ENCODE measurements around the gene WFS1. TPM values are rescaled to one million over a fixed set of nuclear protein-coding genes. Genes with fewer than 3 reads are reported as not detected.

WFS1 gene
- total RNA-seq, 1 donor from 2014 or later, result 29.2 TPM

DNA sequence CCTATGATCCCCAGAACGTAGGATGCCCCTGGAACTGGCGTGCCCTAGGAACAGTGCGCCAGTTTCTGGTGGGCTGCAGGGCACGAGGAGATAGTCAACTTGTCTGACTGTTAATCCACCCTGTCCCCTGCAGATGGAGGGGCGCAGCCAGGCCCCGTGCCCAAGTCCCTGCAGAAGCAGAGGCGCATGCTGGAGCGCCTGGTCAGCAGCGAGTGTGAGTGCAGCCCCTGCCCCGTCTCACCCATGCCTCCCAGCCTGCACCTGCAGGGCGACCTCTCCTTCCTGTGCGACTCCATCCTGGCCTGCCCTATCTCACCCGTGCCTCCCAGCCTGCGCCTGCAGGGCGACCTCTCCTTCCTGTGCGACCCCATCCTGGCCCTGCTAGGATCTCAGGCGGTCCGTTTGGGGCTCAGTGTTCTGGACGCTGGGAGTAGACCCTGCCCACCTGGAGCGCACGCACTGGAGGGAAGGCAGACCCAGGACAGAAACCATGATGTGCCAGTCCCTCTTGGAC is 22.2 kb downstream of the WFS1 start:
- no peak overlapping the region for H3K4me3 Mint-ChIP-seq (ENCODE audit: unreplicated experiment)
- no peaks in the 10 kb centered on the region for H3K27me3 Mint-ChIP-seq (ENCODE audit: unreplicated experiment)
- H3K27ac Mint-ChIP-seq (ENCODE audit: unreplicated experiment), result no peak overlapping the region
- peaks cover 38% of the 10 kb centered on the region for H3K36me3 Mint-ChIP-seq (ENCODE audit: unreplicated experiment)
- no peaks in the 10 kb centered on the region for H3K9me3 Mint-ChIP-seq (ENCODE audit: unreplicated experiment)
- no peak for DNase-seq (ENCODE audit: extremely low spot score, unreplicated experiment)
- TF ChIP-seq, protein P1, sequence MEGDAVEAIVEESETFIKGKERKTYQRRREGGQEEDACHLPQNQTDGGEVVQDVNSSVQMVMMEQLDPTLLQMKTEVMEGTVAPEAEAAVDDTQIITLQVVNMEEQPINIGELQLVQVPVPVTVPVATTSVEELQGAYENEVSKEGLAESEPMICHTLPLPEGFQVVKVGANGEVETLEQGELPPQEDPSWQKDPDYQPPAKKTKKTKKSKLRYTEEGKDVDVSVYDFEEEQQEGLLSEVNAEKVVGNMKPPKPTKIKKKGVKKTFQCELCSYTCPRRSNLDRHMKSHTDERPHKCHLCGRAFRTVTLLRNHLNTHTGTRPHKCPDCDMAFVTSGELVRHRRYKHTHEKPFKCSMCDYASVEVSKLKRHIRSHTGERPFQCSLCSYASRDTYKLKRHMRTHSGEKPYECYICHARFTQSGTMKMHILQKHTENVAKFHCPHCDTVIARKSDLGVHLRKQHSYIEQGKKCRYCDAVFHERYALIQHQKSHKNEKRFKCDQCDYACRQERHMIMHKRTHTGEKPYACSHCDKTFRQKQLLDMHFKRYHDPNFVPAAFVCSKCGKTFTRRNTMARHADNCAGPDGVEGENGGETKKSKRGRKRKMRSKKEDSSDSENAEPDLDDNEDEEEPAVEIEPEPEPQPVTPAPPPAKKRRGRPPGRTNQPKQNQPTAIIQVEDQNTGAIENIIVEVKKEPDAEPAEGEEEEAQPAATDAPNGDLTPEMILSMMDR (IDR thresholded peaks at IDR 0.05), result no peak
- no peaks in the 10 kb centered on the region for H3K4me1 Mint-ChIP-seq (ENCODE audit: unreplicated experiment)

DNA sequence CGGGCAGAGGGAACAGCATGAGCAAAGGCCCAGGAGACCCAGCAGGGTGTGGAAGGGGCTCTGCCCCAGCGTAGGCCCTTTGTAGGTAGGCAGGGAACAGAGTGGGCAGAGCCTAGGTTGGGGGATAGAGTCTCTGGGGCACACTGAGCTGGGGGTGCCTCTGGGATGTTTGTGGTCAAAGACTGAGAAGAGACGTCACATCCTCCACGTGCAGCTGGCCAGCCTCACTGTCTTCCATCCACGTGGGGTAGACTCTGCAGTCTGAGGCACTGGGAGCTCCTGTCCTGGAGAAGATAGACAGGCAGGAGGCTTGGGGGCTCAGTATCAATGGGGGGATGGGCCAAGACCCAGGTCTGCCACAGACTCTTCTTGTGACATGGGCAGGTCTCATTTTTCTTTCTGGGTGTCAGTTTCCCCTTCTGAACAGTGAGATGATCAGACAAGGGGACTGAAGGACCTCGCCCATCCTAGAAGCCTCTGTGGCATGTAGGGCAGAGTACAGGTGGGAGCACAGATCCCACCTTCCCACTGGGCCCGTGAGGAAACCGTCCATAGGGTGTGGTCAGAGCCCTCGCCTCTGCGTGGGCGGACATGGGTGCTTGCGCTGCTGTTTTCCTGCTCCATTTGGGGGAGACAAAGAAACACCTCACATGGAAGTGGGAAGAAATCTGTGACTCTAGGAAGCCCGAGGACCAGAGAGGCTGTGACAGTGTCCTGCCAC is 22.9 kb downstream of the WFS1 start:
- no peak for DNase-seq (ENCODE audit: extremely low spot score, unreplicated experiment)
- Mint-ChIP-seq H3K27ac (ENCODE audit: unreplicated experiment) (no peak overlapping the region), H3K4me3 (ENCODE audit: unreplicated experiment) (no peak overlapping the region), H3K9me3 (ENCODE audit: unreplicated experiment) (no peaks in the 10 kb centered on the region), H3K36me3 (ENCODE audit: unreplicated experiment) (peaks cover 37% of the 10 kb centered on the region), H3K27me3 (ENCODE audit: unreplicated experiment) (no peaks in the 10 kb centered on the region), H3K4me1 (ENCODE audit: unreplicated experiment) (no peaks in the 10 kb centered on the region)
- TF ChIP-seq, protein P1 (IDR thresholded peaks at IDR 0.05), result no peak

- TF ChIP-seq, protein P1 (IDR thresholded peaks at IDR 0.05), result no peak
- H3K36me3 Mint-ChIP-seq (ENCODE audit: unreplicated experiment), result peaks cover 39% of the 10 kb centered on the region
- no peaks in the 10 kb centered on the region for H3K9me3 Mint-ChIP-seq (ENCODE audit: unreplicated experiment)
- H3K27me3 Mint-ChIP-seq (ENCODE audit: unreplicated experiment), result no peaks in the 10 kb centered on the region
- no peak overlapping the region for H3K27ac Mint-ChIP-seq (ENCODE audit: unreplicated experiment)
- DNase-seq (ENCODE audit: extremely low spot score, unreplicated experiment), result no peak
- no peak overlapping the region for H3K4me3 Mint-ChIP-seq (ENCODE audit: unreplicated experiment)
- H3K4me1 Mint-ChIP-seq (ENCODE audit: unreplicated experiment), result no peaks in the 10 kb centered on the region
These were observed 23.4 kb downstream of the WFS1 start for GRCh38 chr4:6293097-6293445.

DNA sequence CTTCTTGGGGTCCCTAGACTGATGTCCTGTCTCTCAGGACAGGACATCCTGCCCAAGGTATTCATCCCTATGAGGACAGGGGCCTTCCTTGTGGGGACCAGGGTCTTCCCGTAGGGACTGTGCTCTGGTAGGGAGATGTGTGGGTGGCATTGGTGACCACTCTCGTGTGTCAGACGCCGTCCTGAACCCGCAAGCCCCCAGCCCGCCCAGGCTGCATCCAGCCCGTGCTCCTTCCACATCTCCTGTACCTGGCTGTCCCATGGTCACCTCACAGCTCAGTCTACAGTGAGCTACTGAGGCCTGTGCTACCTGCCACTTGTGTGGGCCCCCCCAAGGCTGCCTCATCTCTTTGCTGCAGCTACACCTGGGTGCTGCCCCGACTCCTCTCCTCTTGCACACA is 24.0 kb downstream of the WFS1 start:
- H3K4me1 Mint-ChIP-seq (ENCODE audit: unreplicated experiment), result no peaks in the 10 kb centered on the region
- no peak overlapping the region for H3K27ac Mint-ChIP-seq (ENCODE audit: unreplicated experiment)
- no peak overlapping the region for H3K4me3 Mint-ChIP-seq (ENCODE audit: unreplicated experiment)
- H3K9me3 Mint-ChIP-seq (ENCODE audit: unreplicated experiment), result no peaks in the 10 kb centered on the region
- no peaks in the 10 kb centered on the region for H3K27me3 Mint-ChIP-seq (ENCODE audit: unreplicated experiment)
- H3K36me3 Mint-ChIP-seq (ENCODE audit: unreplicated experiment), result peaks cover 34% of the 10 kb centered on the region
- TF ChIP-seq, protein P1 (IDR thresholded peaks at IDR 0.05), result no peak
- DNase-seq (ENCODE audit: extremely low spot score, unreplicated experiment), result no peak

GRCh38 chr4:6294705-6295421 is 25.2 kb downstream of the WFS1 start:
- DNase-seq (ENCODE audit: extremely low spot score, unreplicated experiment), result no peak
- H3K27me3 Mint-ChIP-seq (ENCODE audit: unreplicated experiment), result no peaks in the 10 kb centered on the region
- H3K36me3 Mint-ChIP-seq (ENCODE audit: unreplicated experiment), result peaks cover 26% of the 10 kb centered on the region
- no peaks in the 10 kb centered on the region for H3K4me1 Mint-ChIP-seq (ENCODE audit: unreplicated experiment)
- no peak overlapping the region for H3K4me3 Mint-ChIP-seq (ENCODE audit: unreplicated experiment)
- TF ChIP-seq, protein P1 (IDR thresholded peaks at IDR 0.05), result no peak
- H3K27ac Mint-ChIP-seq (ENCODE audit: unreplicated experiment), result no peak overlapping the region
- H3K9me3 Mint-ChIP-seq (ENCODE audit: unreplicated experiment), result no peaks in the 10 kb centered on the region

All from osteocyte (in vitro differentiated cells).